Measurements from ENCODE around the gene TAF4B. TPM values are rescaled to one million over a fixed set of nuclear protein-coding genes. Genes with fewer than 3 reads are reported as not detected.

The TAF4B gene
- total and polyA plus RNA-seq, 10 of the 15 experiments (the other 5 are each of a cell fraction or from before 2014, with no cell fraction given): 2.3 to 15.0 (median 12.2) TPM

DNA sequence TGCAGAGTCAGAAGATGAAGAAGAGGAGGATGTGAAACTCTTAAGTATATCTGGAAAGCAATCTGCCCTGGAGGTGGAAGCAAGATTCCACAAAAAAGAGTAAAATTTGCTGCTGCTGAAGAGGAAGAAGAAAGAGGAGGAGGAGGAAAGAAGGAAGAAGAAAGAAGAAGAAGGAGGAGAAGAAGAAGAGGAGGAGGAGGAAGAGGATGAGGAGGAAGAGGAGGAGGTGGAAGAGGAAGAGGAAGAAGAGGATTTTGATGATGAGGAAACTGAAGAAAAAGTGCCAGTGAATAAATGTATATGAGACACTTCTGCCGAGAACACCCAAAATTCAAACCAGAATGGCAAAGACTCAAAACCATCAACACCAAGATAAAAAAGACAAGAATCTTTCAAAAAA lies 20.9 kb upstream of the TAF4B start:
- ChIA-PET RAD21 (ENCODE audit: unreplicated experiment) (no interaction called here), CTCF (no interaction called here), SMC1A (ENCODE audit: uncharacterized antibody, unreplicated experiment) (no interaction called here), POLR2A (no interaction called here)
- Histone ChIP-seq H3K36me3 (ENCODE audit: control insufficient read depth in 2 of 2, insufficient read depth in 2 of 2, low read length in 1 of 2) (no peaks in the 10 kb centered on the region), H3K4me2 (ENCODE audit: control insufficient read depth, insufficient read depth) (no peak overlapping the region), H3K27me3 (replicated peaks in 1 of 2; ENCODE audit: control insufficient read depth in 2 of 2, insufficient read depth in 2 of 2, low read length in 1 of 2) (no peaks in the 10 kb centered on the region), H4K20me1 (ENCODE audit: control insufficient read depth, insufficient read depth) (no peaks in the 10 kb centered on the region), H3K27ac (ENCODE audit: control insufficient read depth, insufficient read depth) (no peak overlapping the region), H3K79me2 (ENCODE audit: control insufficient read depth, insufficient read depth, low read length) (no peaks in the 10 kb centered on the region), H3K4me3 (no peak overlapping the region), H2AFZ (ENCODE audit: control insufficient read depth, low read depth, low read length) (no peak overlapping the region), H3K9me3 (replicated peaks; ENCODE audit: control insufficient read depth, insufficient read depth, low read length) (no peaks in the 10 kb centered on the region), H3K9ac (ENCODE audit: control insufficient read depth, insufficient read depth, low read length) (no peak overlapping the region), H3K4me1 (ENCODE audit: control insufficient read depth, insufficient read depth, low read length) (no peaks in the 10 kb centered on the region)
- 47% methylated on average over 1 of the region's 1 CpG for WGBS (ENCODE audit: insufficient coverage, insufficient replicate concordance, low lambda C conversion rate, missing lambda C conversion rate)
- intact Hi-C loops (cut with micrococcal nuclease; ENCODE audit: unreplicated experiment): no loop called here
- no TSS peak for BruUV-seq (replicated peaks)
- no peak for DNase-seq (ENCODE audit: low read depth, low spot score)
- TF ChIP-seq STAT3 (IDR thresholded peaks at IDR 0.05; ENCODE audit: low read depth, low read length) (no peak), CHD1 (IDR thresholded peaks at IDR 0.05; ENCODE audit: low read depth, low read length) (no peak), ETV6 (conservative IDR thresholded peaks at IDR 0.05 in 1 of 2, IDR thresholded peaks at IDR 0.05 in 1 of 2; ENCODE audit: borderline replicate concordance in 1 of 2, low read depth in 1 of 2) (no peak), BCL11A (IDR thresholded peaks at IDR 0.05; ENCODE audit: low read depth, low read length) (no peak), HDAC6 (IDR thresholded peaks at IDR 0.05; ENCODE audit: unreplicated experiment) (no peak), NRF1 (conservative IDR thresholded peaks at IDR 0.05; ENCODE audit: low read depth, low read length) (no peak)
- TF ChIP-seq, protein P1, sequence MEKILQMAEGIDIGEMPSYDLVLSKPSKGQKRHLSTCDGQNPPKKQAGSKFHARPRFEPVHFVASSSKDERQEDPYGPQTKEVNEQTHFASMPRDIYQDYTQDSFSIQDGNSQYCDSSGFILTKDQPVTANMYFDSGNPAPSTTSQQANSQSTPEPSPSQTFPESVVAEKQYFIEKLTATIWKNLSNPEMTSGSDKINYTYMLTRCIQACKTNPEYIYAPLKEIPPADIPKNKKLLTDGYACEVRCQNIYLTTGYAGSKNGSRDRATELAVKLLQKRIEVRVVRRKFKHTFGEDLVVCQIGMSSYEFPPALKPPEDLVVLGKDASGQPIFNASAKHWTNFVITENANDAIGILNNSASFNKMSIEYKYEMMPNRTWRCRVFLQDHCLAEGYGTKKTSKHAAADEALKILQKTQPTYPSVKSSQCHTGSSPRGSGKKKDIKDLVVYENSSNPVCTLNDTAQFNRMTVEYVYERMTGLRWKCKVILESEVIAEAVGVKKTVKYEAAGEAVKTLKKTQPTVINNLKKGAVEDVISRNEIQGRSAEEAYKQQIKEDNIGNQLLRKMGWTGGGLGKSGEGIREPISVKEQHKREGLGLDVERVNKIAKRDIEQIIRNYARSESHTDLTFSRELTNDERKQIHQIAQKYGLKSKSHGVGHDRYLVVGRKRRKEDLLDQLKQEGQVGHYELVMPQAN (conservative IDR thresholded peaks at IDR 0.05): no peak
- TF ChIP-seq, protein P2, sequence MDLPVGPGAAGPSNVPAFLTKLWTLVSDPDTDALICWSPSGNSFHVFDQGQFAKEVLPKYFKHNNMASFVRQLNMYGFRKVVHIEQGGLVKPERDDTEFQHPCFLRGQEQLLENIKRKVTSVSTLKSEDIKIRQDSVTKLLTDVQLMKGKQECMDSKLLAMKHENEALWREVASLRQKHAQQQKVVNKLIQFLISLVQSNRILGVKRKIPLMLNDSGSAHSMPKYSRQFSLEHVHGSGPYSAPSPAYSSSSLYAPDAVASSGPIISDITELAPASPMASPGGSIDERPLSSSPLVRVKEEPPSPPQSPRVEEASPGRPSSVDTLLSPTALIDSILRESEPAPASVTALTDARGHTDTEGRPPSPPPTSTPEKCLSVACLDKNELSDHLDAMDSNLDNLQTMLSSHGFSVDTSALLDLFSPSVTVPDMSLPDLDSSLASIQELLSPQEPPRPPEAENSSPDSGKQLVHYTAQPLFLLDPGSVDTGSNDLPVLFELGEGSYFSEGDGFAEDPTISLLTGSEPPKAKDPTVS (IDR thresholded peaks at IDR 0.05; ENCODE audit: low read depth, low read length): no peak
- TF ChIP-seq, protein P3, sequence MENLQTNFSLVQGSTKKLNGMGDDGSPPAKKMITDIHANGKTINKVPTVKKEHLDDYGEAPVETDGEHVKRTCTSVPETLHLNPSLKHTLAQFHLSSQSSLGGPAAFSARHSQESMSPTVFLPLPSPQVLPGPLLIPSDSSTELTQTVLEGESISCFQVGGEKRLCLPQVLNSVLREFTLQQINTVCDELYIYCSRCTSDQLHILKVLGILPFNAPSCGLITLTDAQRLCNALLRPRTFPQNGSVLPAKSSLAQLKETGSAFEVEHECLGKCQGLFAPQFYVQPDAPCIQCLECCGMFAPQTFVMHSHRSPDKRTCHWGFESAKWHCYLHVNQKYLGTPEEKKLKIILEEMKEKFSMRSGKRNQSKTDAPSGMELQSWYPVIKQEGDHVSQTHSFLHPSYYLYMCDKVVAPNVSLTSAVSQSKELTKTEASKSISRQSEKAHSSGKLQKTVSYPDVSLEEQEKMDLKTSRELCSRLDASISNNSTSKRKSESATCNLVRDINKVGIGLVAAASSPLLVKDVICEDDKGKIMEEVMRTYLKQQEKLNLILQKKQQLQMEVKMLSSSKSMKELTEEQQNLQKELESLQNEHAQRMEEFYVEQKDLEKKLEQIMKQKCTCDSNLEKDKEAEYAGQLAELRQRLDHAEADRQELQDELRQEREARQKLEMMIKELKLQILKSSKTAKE (IDR thresholded peaks at IDR 0.05; ENCODE audit: low read depth, poor library complexity, severe bottlenecking): no peak
- in situ Hi-C loops (cut with MboI): no loop called here
- peak; percentile 18 for FAIRE-seq
- no peak for ATAC-seq

Measured in GM12878 (cell line).